CD4-positive, alpha-beta T cell (primary cell): Measurements from ENCODE around the gene XPC. TPM values are rescaled to one million over a fixed set of nuclear protein-coding genes. Genes with fewer than 3 reads are reported as not detected.

Source experiments
- ATAC-seq: fragments of 200-7000 bp; cut with Tn5 transposase; one replicate; pipeline ENCODE4 v1.10.0; 2022; ENCODE audit warnings: mild to moderate bottlenecking; ENCODE audit not compliant: poor library complexity
- CTCF ChIA-PET: fragments of 350-600 bp; sonication (Branson Sonifier 250); formaldehyde crosslinking; loops from one replicate; lab custom pipeline; 2021; ENCODE audit warnings: antibody characterized with exemption, inconsistent platforms; lab: Charles Lee
- POLR2A ChIA-PET: fragments of 350-600 bp; sonication (Branson Sonifier 250); formaldehyde crosslinking; loops from one replicate; lab custom pipeline; 2021; ENCODE audit warnings: antibody characterized with exemption, inconsistent platforms; lab: Charles Lee
- DNase-seq, 14 experiments: peaks; one replicate each; pipeline ENCODE4 v3.0.0-alpha.2; 2013 to 2020; ENCODE audit warnings: mixed read lengths in 2 of 14
- H3K27ac ChIP-seq, 2 donors: one replicate each; pipeline versions ENCODE4 v1.5.1 to v1.7.0; 2013; ENCODE audit warnings: low read length in 2 of 2, low read depth in 1 of 2, mild to moderate bottlenecking in 1 of 2
- H3K27me3 ChIP-seq, 2 experiments: 1 replicate in 1 of 2; 2 replicates in 1 of 2; pipeline versions ENCODE4 v1.6.1 to v1.7.0; 2013; ENCODE audit warnings: low read length in 2 of 2, control low read depth in 1 of 2, mild to moderate bottlenecking in 1 of 2, moderate library complexity in 1 of 2; ENCODE audit not compliant: insufficient read depth in 2 of 2, control insufficient read depth in 1 of 2
- H3K36me3 ChIP-seq: one replicate; pipeline ENCODE4 v1.6.1; 2013; ENCODE audit warnings: low read length, control low read depth; ENCODE audit not compliant: insufficient read depth
- H3K4me1 ChIP-seq: one replicate; pipeline ENCODE4 v1.6.1; 2013; ENCODE audit warnings: low read length, control low read depth; ENCODE audit not compliant: insufficient read depth
- H3K4me3 ChIP-seq: one replicate; pipeline ENCODE4 v1.5.1; 2013; ENCODE audit warnings: mild to moderate bottlenecking, low read length, moderate library complexity
- H3K9me3 ChIP-seq, 2 experiments: 1 replicate in 1 of 2; 2 replicates in 1 of 2; pipeline versions ENCODE4 v1.6.1 to v1.7.0; 2013; ENCODE audit warnings: low read length in 2 of 2, mild to moderate bottlenecking in 2 of 2, control low read depth in 1 of 2, moderate library complexity in 1 of 2; ENCODE audit not compliant: control insufficient read depth in 1 of 2, insufficient read depth in 1 of 2
- H3K27ac Mint-ChIP-seq: one replicate; pipeline ENCODE4 v1.8.0; 2020; ENCODE audit warnings: mixed read lengths
- H3K27me3 Mint-ChIP-seq: one replicate; pipeline ENCODE4 v1.8.0; 2021; ENCODE audit warnings: mixed read lengths
- H3K36me3 Mint-ChIP-seq: one replicate; pipeline ENCODE4 v1.8.0; 2021; ENCODE audit warnings: low read depth, mixed read lengths
- H3K4me1 Mint-ChIP-seq: one replicate; pipeline ENCODE4 v1.8.0; 2021; ENCODE audit warnings: low read depth, mixed read lengths
- H3K4me3 Mint-ChIP-seq: one replicate; pipeline ENCODE4 v1.8.0; 2020; ENCODE audit warnings: mild to moderate bottlenecking, mixed read lengths
- H3K9me3 Mint-ChIP-seq: one replicate; pipeline ENCODE4 v1.8.0; 2020; ENCODE audit warnings: mixed read lengths
- intact Hi-C, 2 experiments: fragments of 100-400 bp; cut with DNase I in 1 of 2; cut with micrococcal nuclease in 1 of 2; formaldehyde crosslinking; loops; one replicate each; pipeline versions ENCODE4 v1.15.1 to v1.9.0; 2023 to 2025; cut with DNase I, micrococcal nuclease
- total RNA-seq, 174 experiments: library from RNA in 2 of 174; stranded (reverse) in 2 of 174; gene quantifications; one replicate each; pipeline ENCODE4 v1.2.3 and lab custom pipeline; 2021 to 2026
- TF ChIP-seq, protein P1 (sequence below): fragments of 200-600 bp; IDR thresholded peaks from one replicate; pipeline ENCODE4 v1.8.0; 2022; ENCODE audit warnings: antibody characterized with exemption, mild to moderate bottlenecking

The XPC gene
- total RNA-seq, 2 experiments from 2014 or later: 59.2 to 65.1 TPM

DNA sequence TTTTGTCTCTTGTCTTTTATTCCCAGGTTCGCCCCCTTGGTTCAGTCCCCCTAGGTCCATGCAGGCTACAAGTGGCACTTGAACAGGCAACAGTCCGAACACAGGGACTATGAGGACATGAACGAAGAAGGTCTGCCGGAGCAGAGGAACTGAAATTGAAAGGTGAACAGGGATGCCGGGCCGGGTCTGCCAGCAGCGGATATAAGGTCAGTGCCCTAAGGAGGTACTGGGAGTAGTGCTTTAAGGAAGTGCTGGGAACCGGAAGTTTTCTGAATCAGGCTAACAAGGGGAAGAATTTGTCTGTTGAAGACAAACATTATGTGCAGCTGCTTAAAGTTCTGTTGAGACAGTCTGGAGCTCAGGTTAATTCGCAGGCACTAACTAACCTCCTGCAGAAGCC is 47.0 kb upstream of the XPC start:
- DNase-seq (peak in 1 of 14 experiments; percentile 11), ATAC-seq (no peak)
- Mint-ChIP-seq H3K27me3 (peaks cover 39% of the 10 kb centered on the region), H3K27ac (no peak overlapping the region), H3K36me3 (peaks cover 4% of the 10 kb centered on the region), H3K4me3 (no peak overlapping the region), H3K9me3 (peaks cover 7% of the 10 kb centered on the region), H3K4me1 (no peaks in the 10 kb centered on the region)
- peaks cover 0 to 9% of the 10 kb centered on the region in 2 experiments for H3K9me3 ChIP-seq
- POLR2A ChIA-PET: no interaction called here
- TF ChIP-seq, protein P1, sequence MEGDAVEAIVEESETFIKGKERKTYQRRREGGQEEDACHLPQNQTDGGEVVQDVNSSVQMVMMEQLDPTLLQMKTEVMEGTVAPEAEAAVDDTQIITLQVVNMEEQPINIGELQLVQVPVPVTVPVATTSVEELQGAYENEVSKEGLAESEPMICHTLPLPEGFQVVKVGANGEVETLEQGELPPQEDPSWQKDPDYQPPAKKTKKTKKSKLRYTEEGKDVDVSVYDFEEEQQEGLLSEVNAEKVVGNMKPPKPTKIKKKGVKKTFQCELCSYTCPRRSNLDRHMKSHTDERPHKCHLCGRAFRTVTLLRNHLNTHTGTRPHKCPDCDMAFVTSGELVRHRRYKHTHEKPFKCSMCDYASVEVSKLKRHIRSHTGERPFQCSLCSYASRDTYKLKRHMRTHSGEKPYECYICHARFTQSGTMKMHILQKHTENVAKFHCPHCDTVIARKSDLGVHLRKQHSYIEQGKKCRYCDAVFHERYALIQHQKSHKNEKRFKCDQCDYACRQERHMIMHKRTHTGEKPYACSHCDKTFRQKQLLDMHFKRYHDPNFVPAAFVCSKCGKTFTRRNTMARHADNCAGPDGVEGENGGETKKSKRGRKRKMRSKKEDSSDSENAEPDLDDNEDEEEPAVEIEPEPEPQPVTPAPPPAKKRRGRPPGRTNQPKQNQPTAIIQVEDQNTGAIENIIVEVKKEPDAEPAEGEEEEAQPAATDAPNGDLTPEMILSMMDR: no peak
- no peaks in the 10 kb centered on the region for H3K4me1 ChIP-seq
- no peak overlapping the region for H3K4me3 ChIP-seq
- CTCF ChIA-PET: no interaction called here
- H3K27ac ChIP-seq: no peak overlapping the region
- H3K27me3 ChIP-seq: peaks cover 4 to 16% of the 10 kb centered on the region in 2 experiments
- intact Hi-C loops: no loop called here
- H3K36me3 ChIP-seq: no peaks in the 10 kb centered on the region

DNA sequence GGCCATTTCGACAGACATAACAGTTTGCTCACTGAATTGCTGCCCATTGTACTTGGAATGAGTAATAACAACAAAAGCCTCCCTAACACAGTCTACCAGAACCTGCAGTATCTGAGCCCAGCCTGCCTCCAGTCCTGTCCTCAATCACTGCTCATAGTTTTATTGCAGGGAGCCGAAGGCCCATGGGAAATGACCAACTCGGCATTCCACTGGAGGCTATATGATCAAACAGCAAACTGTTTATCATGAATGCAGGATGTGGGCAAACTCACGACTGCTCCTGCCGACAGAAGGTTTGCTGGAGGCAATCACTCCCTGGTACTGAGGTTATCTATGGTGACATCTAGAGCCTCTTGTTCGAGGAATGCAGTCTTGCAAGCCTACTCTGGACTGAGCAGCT is 46.5 kb upstream of the XPC start:
- no peak for DNase-seq
- no peak for ATAC-seq
- H3K27ac Mint-ChIP-seq: no peak overlapping the region
- Histone ChIP-seq H3K36me3 (no peaks in the 10 kb centered on the region), H3K9me3 (peaks cover 0 to 9% of the 10 kb centered on the region in 2 experiments), H3K27me3 (peaks cover 4 to 16% of the 10 kb centered on the region in 2 experiments), H3K4me1 (no peaks in the 10 kb centered on the region), H3K4me3 (no peak overlapping the region), H3K27ac (no peak overlapping the region)
- peaks cover 39% of the 10 kb centered on the region for H3K27me3 Mint-ChIP-seq
- peaks cover 4% of the 10 kb centered on the region for H3K36me3 Mint-ChIP-seq
- H3K4me1 Mint-ChIP-seq: no peaks in the 10 kb centered on the region
- TF ChIP-seq, protein P1: no peak
- peaks cover 9% of the 10 kb centered on the region for H3K9me3 Mint-ChIP-seq
- POLR2A ChIA-PET: no interaction called here
- no peak overlapping the region for H3K4me3 Mint-ChIP-seq
- CTCF ChIA-PET: no interaction called here
- intact Hi-C loops: no loop called here

DNA sequence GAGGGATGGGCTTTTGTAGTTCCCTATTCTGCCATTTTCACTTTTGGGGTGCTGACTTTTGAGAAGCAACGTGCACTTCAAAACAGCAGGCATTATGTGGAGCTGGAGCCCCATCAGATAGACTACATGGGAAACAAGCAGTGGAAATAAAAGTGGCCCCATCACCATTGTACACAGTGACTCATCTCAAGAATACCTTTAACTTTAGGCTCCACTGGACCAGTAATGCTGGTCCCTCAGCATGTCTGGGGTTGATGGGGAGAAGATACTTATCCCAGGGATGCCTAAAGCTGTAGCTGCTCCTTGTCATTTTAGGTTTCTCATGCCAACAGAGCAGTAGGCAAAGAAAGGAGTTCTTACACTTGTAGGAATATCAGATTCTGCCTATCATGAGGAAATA is 45.2 kb upstream of the XPC start:
- Mint-ChIP-seq H3K4me3 (no peak overlapping the region), H3K9me3 (peaks cover 11% of the 10 kb centered on the region), H3K36me3 (peaks cover 4% of the 10 kb centered on the region), H3K27ac (no peak overlapping the region), H3K27me3 (peaks cover 39% of the 10 kb centered on the region), H3K4me1 (no peaks in the 10 kb centered on the region)
- Histone ChIP-seq H3K4me3 (no peak overlapping the region), H3K9me3 (peaks cover 0 to 9% of the 10 kb centered on the region in 2 experiments), H3K27ac (no peak overlapping the region), H3K27me3 (peaks cover 4 to 16% of the 10 kb centered on the region in 2 experiments), H3K36me3 (no peaks in the 10 kb centered on the region), H3K4me1 (no peaks in the 10 kb centered on the region)
- ChIA-PET POLR2A (no interaction called here), CTCF (no interaction called here)
- TF ChIP-seq, protein P1: no peak
- intact Hi-C loops: no loop called here
- DNase-seq (no peak), ATAC-seq (no peak)
